HepG2 (cell line): ENCODE results near the gene PLCB4. TPM values are rescaled to one million over a fixed set of nuclear protein-coding genes. Genes with fewer than 3 reads are reported as not detected.

Experiments
- ATAC-seq: fragments of 200-7000 bp; cut with Tn5 transposase; 3 replicates; pipeline ENCODE4 v1.9.1; 2020; ENCODE audit warnings: mild to moderate bottlenecking, moderate library complexity
- BruUV-seq: library from RNA; stranded (reverse); fragments of 400-500 nt; replicated peaks from 2 replicates; lab custom pipeline; 2021; lab: Mats Ljungman, UMichigan
- CTCF ChIA-PET: fragments of 300-600 bp; formaldehyde crosslinking; extraction: SDS; loops from one replicate; lab custom pipeline; 2021; ENCODE audit warnings: low total read pairs, inconsistent platforms, low intra/inter-chr PET ratio; lab: Yijun Ruan, JAX
- POLR2A ChIA-PET: fragments of 350-600 bp; sonication (Branson Sonifier 250); formaldehyde crosslinking; loops from one replicate; lab custom pipeline; 2020; ENCODE audit warnings: antibody characterized with exemption, inconsistent platforms; lab: Yijun Ruan, JAX
- DNase-seq: peaks from one replicate; pipeline ENCODE4 v3.0.0-alpha.2; 2015; ENCODE audit warnings: low spot score
- FAIRE-seq: peaks from 3 replicates; lab custom pipeline; 2011; peaks lifted over from hg19 to GRCh38; lab: Jason Lieb, UNC
- H2AFZ ChIP-seq: one replicate; pipeline ENCODE4 v1.6.1; 2011; ENCODE audit warnings: low read length, inconsistent platforms
- H3K27ac ChIP-seq: fragments of 300-600 bp; 3 replicates; pipeline ENCODE4 v1.8.0; 2011; ENCODE audit warnings: mixed run types, mild to moderate bottlenecking, mixed read lengths, low read length, inconsistent platforms; ENCODE audit not compliant: insufficient read depth; ENCODE audit errors: extremely low read length
- H3K27me3 ChIP-seq, 2 experiments: fragments of 200-600 bp in 1 of 2; 2 replicates in 1 of 2; 3 replicates in 1 of 2; pipeline versions ENCODE4 v1.6.0 to v1.8.0; 2011; ENCODE audit warnings: low read length in 2 of 2, mild to moderate bottlenecking in 2 of 2, moderate library complexity in 2 of 2, inconsistent platforms in 1 of 2; ENCODE audit not compliant: insufficient read depth in 2 of 2, control insufficient read depth in 1 of 2
- H3K36me3 ChIP-seq, 2 experiments: fragments of 200-600 bp in 1 of 2; replicated peaks in 1 of 2; 2 replicates in 1 of 2; 3 replicates in 1 of 2; pipeline versions ENCODE4 v1.5.1 to v1.8.0; 2011; ENCODE audit warnings: low read length in 2 of 2, inconsistent platforms in 1 of 2; ENCODE audit not compliant: insufficient read depth in 2 of 2, control insufficient read depth in 1 of 2
- H3K4me1 ChIP-seq: 2 replicates; pipeline ENCODE4 v1.5.1; 2012; ENCODE audit warnings: low read length, inconsistent platforms; ENCODE audit not compliant: insufficient read depth
- H3K4me2 ChIP-seq: 2 replicates; pipeline ENCODE4 v1.6.0; 2011; ENCODE audit warnings: low read depth, low read length, inconsistent platforms
- H3K4me3 ChIP-seq, 3 experiments: fragments of 200-600 bp in 1 of 3; sonication (generic), shearing (Covaris generic) in 1 of 3; replicated peaks in 1 of 3; 2 replicates each; pipeline ENCODE4 v1.5.1; 2011 to 2016; ENCODE audit warnings: low read length in 3 of 3, inconsistent platforms in 2 of 3, low read depth in 2 of 3, mild to moderate bottlenecking in 2 of 3, control low read depth in 1 of 3, mixed read lengths in 1 of 3; ENCODE audit not compliant: insufficient read depth in 1 of 3
- H3K79me2 ChIP-seq: one replicate; pipeline ENCODE4 v1.6.1; 2011; ENCODE audit warnings: low read length, inconsistent platforms; ENCODE audit not compliant: insufficient read depth
- H3K9ac ChIP-seq: 2 replicates; pipeline ENCODE4 v1.6.0; 2011; ENCODE audit warnings: mild to moderate bottlenecking, low read depth, low read length, inconsistent platforms; ENCODE audit not compliant: insufficient read depth
- H3K9me3 ChIP-seq: 2 replicates; pipeline ENCODE4 v1.5.1; 2012; ENCODE audit warnings: mild to moderate bottlenecking, low read length
- H4K20me1 ChIP-seq: 2 replicates; pipeline ENCODE4 v1.6.0; 2011; ENCODE audit warnings: inconsistent platforms, mild to moderate bottlenecking, low read length, moderate library complexity; ENCODE audit not compliant: insufficient read depth
- CEBPB ChIP-seq: IDR thresholded peaks from 2 replicates; pipeline ENCODE4 v1.6.1; 2011; ENCODE audit warnings: low read depth, low read length, improper control_type of control experiment, borderline replicate concordance
- GABPA ChIP-seq, 2 experiments: IDR thresholded peaks; 2 replicates each; pipeline ENCODE4 v1.6.1; 2011 to 2016; ENCODE audit warnings: low read depth in 2 of 2, low read length in 1 of 2, missing biosample characterization in 1 of 2, missing genetic modification characterization in 1 of 2
- ZNF678 ChIP-seq: sonication (generic); formaldehyde crosslinking; IDR thresholded peaks from 2 replicates; pipeline ENCODE4 v1.4.0; 2020; ENCODE audit warnings: mild to moderate bottlenecking, missing genetic modification reagents
- WGBS: methylation state at CpG from one replicate; pipeline ENCODE4 v1.1.6; 2017; ENCODE audit warnings: low lambda C conversion rate; 5-methylcytosine and 5-hydroxymethylcytosine counted together
- in situ Hi-C: cut with HindIII; loops from 2 replicates; pipeline ENCODE4 v1.10.0; 2017; ENCODE audit warnings: low pct_unique_long_range_greater_than_20kb; ENCODE audit not compliant: extremely low pct_ligation_motif_present
- intact Hi-C: fragments of 100-400 bp; cut with micrococcal nuclease; formaldehyde crosslinking; loops from one replicate; pipeline ENCODE4 v1.10.0; 2022; ENCODE audit not compliant: unreplicated experiment
- polyA plus RNA-seq, 8 experiments: library from polyadenylated mRNA; depleted of rRNA in 3 of 8; stranded (reverse) in 7 of 8; unstranded in 1 of 8; fragments of >200 nt; fragmentation: Illumina TruSeq in 4 of 8; extraction: Trizol in 4 of 8; gene quantifications; 2 replicates each; pipeline versions ENCODE4 v1.2.1 to v1.2.3, GENCODE V29; 2011 to 2016; ENCODE audit warnings: low read depth in 4 of 8, missing spikeins in 1 of 8, mixed read lengths in 1 of 8; ENCODE audit not compliant: insufficient read depth in 1 of 8
- total RNA-seq, 5 experiments: library from RNA; depleted of rRNA; stranded (reverse); fragments of >200 nt; fragmentation: Illumina TruSeq; extraction: Trizol; gene quantifications; 2 replicates each; pipeline ENCODE4 v1.2.3, GENCODE V29; 2016; ENCODE audit warnings: low read depth in 1 of 5
- TF ChIP-seq, protein P1 (sequence below): sonication (generic); formaldehyde crosslinking; IDR thresholded peaks from 2 replicates; pipeline ENCODE4 v1.9.0; 2021; ENCODE audit warnings: missing genetic modification reagents, borderline replicate concordance
- TF ChIP-seq, protein P2 (sequence below): IDR thresholded peaks from 2 replicates; pipeline ENCODE4 v1.6.1; 2016; ENCODE audit warnings: control low read depth

Gene PLCB4
- total and polyA plus RNA-seq, 2 of the 13 experiments (the other 11 are each of a cell fraction or from before 2014, with no cell fraction given): 0.01 TPM; not detected in 1

DNA sequence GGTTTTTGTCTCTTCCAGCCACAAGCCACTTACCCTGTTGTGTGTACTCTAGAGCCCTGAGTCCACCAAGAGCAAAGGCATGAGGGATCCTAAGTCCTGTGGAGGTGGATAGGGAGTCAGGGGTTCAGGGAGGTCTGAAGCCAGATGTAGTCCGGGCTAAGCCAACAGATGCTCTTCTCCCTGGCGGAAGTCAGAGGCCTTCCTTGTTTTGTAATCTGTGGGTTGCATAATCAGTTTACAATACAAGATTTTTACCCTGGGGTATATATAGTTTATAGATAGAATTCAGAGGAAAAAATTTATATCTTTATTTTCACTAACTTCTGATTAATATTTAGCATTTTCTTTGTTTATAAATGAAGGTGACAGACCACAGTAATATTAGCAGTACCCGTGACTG, 454.7 kb downstream of the PLCB4 start:
- H3K4me3 ChIP-seq: no peak overlapping the region
- H2AFZ ChIP-seq: no peak overlapping the region
- intact Hi-C loops (no loop called here), in situ Hi-C loops (no loop called here)
- POLR2A ChIA-PET: no interaction called here
- H3K79me2 ChIP-seq: no peaks in the 10 kb centered on the region
- H3K4me2 ChIP-seq: no peak overlapping the region
- no TSS peak for BruUV-seq
- peaks cover 0 to 11% of the 10 kb centered on the region in 2 experiments; a peak in 1 of 5 replicates for H3K27me3 ChIP-seq
- no peak overlapping the region for H3K9ac ChIP-seq
- no peaks in the 10 kb centered on the region for H4K20me1 ChIP-seq
- WGBS: 9% methylated on average over 3 of the region's 3 CpGs
- no peak overlapping the region for H3K27ac ChIP-seq
- TF ChIP-seq GABPA (IDR thresholded peaks at IDR 0.05; ENCODE audit: low read depth, low read length) (no peak), GABPA (CRISPR knock-in tag; IDR thresholded peaks at IDR 0.05; ENCODE audit: low read depth) (peak; percentile 13; the same call in 1 of the 2 replicates), ZNF678 (CRISPR knock-in tag) (no peak), CEBPB (peak; percentile 22; the same call in 1 of the 2 replicates)
- TF ChIP-seq, protein P1, sequence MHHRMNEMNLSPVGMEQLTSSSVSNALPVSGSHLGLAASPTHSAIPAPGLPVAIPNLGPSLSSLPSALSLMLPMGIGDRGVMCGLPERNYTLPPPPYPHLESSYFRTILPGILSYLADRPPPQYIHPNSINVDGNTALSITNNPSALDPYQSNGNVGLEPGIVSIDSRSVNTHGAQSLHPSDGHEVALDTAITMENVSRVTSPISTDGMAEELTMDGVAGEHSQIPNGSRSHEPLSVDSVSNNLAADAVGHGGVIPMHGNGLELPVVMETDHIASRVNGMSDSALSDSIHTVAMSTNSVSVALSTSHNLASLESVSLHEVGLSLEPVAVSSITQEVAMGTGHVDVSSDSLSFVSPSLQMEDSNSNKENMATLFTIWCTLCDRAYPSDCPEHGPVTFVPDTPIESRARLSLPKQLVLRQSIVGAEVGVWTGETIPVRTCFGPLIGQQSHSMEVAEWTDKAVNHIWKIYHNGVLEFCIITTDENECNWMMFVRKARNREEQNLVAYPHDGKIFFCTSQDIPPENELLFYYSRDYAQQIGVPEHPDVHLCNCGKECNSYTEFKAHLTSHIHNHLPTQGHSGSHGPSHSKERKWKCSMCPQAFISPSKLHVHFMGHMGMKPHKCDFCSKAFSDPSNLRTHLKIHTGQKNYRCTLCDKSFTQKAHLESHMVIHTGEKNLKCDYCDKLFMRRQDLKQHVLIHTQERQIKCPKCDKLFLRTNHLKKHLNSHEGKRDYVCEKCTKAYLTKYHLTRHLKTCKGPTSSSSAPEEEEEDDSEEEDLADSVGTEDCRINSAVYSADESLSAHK (CRISPR knock-in tag): no peak
- TF ChIP-seq, protein P2, sequence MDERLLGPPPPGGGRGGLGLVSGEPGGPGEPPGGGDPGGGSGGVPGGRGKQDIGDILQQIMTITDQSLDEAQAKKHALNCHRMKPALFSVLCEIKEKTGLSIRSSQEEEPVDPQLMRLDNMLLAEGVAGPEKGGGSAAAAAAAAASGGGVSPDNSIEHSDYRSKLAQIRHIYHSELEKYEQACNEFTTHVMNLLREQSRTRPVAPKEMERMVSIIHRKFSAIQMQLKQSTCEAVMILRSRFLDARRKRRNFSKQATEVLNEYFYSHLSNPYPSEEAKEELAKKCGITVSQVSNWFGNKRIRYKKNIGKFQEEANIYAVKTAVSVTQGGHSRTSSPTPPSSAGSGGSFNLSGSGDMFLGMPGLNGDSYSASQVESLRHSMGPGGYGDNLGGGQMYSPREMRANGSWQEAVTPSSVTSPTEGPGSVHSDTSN (CRISPR knock-in tag): no peak
- TF ChIP-seq, all 625 proteins: peak for 2
- no peak for FAIRE-seq
- CTCF ChIA-PET: no interaction called here
- ATAC-seq: no peak
- Histone ChIP-seq H3K9me3 (no peaks in the 10 kb centered on the region), H3K36me3 (no peaks in the 10 kb centered on the region), H3K4me1 (no peaks in the 10 kb centered on the region)
- no peak for DNase-seq
